Loucy (cell line): ENCODE data around the gene LYRM4.

Source experiments
- H2AFZ ChIP-seq: fragments of 200-600 bp; sonication (generic); 2 replicates; pipeline ENCODE4 v1.6.0; 2016; ENCODE audit warnings: antibody characterized with exemption, mild to moderate bottlenecking, low read length, moderate library complexity
- H3F3A ChIP-seq: fragments of 200-600 bp; 2 replicates; pipeline ENCODE4 v1.6.0; 2016; ENCODE audit warnings: antibody characterized with exemption, low read depth, mild to moderate bottlenecking
- H3K27me3 ChIP-seq: fragments of 200-600 bp; sonication (generic); 2 replicates; pipeline ENCODE4 v1.6.1; 2014; ENCODE audit warnings: low read length, mild to moderate bottlenecking; ENCODE audit not compliant: insufficient read depth, poor library complexity, severe bottlenecking
- H3K36me3 ChIP-seq: fragments of 200-600 bp; sonication (generic); 2 replicates; pipeline ENCODE4 v1.6.1; 2016; ENCODE audit warnings: low read length; ENCODE audit not compliant: insufficient read depth
- H3K4me1 ChIP-seq: fragments of 200-600 bp; sonication (generic); 2 replicates; pipeline ENCODE4 v1.5.1; 2014; ENCODE audit warnings: low read length, mild to moderate bottlenecking; ENCODE audit not compliant: insufficient read depth, poor library complexity, severe bottlenecking
- H3K4me2 ChIP-seq: fragments of 200-600 bp; sonication (generic); 2 replicates; pipeline ENCODE4 v1.6.0; 2014; ENCODE audit warnings: antibody characterized with exemption, low read length, low read depth, mild to moderate bottlenecking; ENCODE audit not compliant: poor library complexity, severe bottlenecking
- H3K4me3 ChIP-seq: fragments of 200-600 bp; sonication (generic); 2 replicates; pipeline ENCODE4 v1.5.1; 2014; ENCODE audit warnings: low read length, mild to moderate bottlenecking, mixed read lengths; ENCODE audit not compliant: poor library complexity, severe bottlenecking
- H3K79me2 ChIP-seq: fragments of 200-600 bp; sonication (generic); 2 replicates; pipeline ENCODE4 v1.6.1; 2014; ENCODE audit warnings: low read length; ENCODE audit not compliant: insufficient read depth
- H3K9ac ChIP-seq: fragments of 200-600 bp; sonication (generic); 2 replicates; pipeline ENCODE4 v1.6.0; 2014; ENCODE audit warnings: mild to moderate bottlenecking, low read depth, low read length, moderate library complexity; ENCODE audit not compliant: poor library complexity, severe bottlenecking
- H3K9me2 ChIP-seq: fragments of 200-600 bp; sonication (generic); replicated peaks from 2 replicates; pipeline ENCODE4 v1.6.1; 2016; ENCODE audit warnings: low read depth, low read length, mixed read lengths
- H3K9me3 ChIP-seq: fragments of 200-600 bp; sonication (generic); 2 replicates; pipeline ENCODE4 v1.6.1; 2014; ENCODE audit warnings: mild to moderate bottlenecking, antibody characterized with exemption, low read length, low read depth; ENCODE audit not compliant: insufficient read depth
- H4K20me1 ChIP-seq: fragments of 200-600 bp; sonication (generic); 2 replicates; pipeline ENCODE4 v1.6.0; 2014; ENCODE audit warnings: antibody characterized with exemption, low read length, mild to moderate bottlenecking; ENCODE audit not compliant: insufficient read depth, poor library complexity, severe bottlenecking
- CTCF ChIP-seq: fragments of 200-600 bp; sonication (generic); conservative IDR thresholded peaks from 2 replicates; pipeline ENCODE4 v1.5.1; 2014; ENCODE audit warnings: mild to moderate bottlenecking, antibody characterized with exemption, low read length
- EZH2phosphoT487 ChIP-seq: fragments of 200-600 bp; IDR thresholded peaks from 2 replicates; pipeline ENCODE4 v1.6.1; 2018; ENCODE audit warnings: antibody characterized with exemption, mild to moderate bottlenecking, moderate library complexity, borderline replicate concordance

LYRM4 gene

GRCh38 chr6:5158180-5158579 lies 102.6 kb downstream of the LYRM4 start:
- no peaks in the 10 kb centered on the region for H3F3A ChIP-seq
- no peak overlapping the region for H3K4me2 ChIP-seq
- H3K79me2 ChIP-seq = no peaks in the 10 kb centered on the region
- no peaks in the 10 kb centered on the region for H3K36me3 ChIP-seq
- H2AFZ ChIP-seq = no peak overlapping the region
- no peaks in the 10 kb centered on the region for H3K9me2 ChIP-seq
- no peaks in the 10 kb centered on the region for H3K27me3 ChIP-seq
- no peak overlapping the region for H3K9ac ChIP-seq
- H3K9me3 ChIP-seq = no peaks in the 10 kb centered on the region
- peaks cover 9% of the 10 kb centered on the region for H3K4me1 ChIP-seq
- TF ChIP-seq EZH2phosphoT487 (no peak), CTCF (no peak)
- no peaks in the 10 kb centered on the region for H4K20me1 ChIP-seq
- H3K4me3 ChIP-seq = no peak overlapping the region

- H3K4me3 ChIP-seq = no peak overlapping the region
- peaks cover 9% of the 10 kb centered on the region for H3K4me1 ChIP-seq
- no peak overlapping the region for H3K4me2 ChIP-seq
- H3F3A ChIP-seq = no peaks in the 10 kb centered on the region
- H3K9ac ChIP-seq = no peak overlapping the region
- H3K27me3 ChIP-seq = no peaks in the 10 kb centered on the region
- H2AFZ ChIP-seq = no peak overlapping the region
- H3K9me2 ChIP-seq = no peaks in the 10 kb centered on the region
- H3K36me3 ChIP-seq = no peaks in the 10 kb centered on the region
- H4K20me1 ChIP-seq = no peaks in the 10 kb centered on the region
- H3K79me2 ChIP-seq = no peaks in the 10 kb centered on the region
- H3K9me3 ChIP-seq = no peaks in the 10 kb centered on the region
- TF ChIP-seq CTCF = no peak
- no peak for TF ChIP-seq EZH2phosphoT487
Measured at GRCh38 chr6:5157621-5158138, 103.1 kb downstream of the LYRM4 start.

DNA sequence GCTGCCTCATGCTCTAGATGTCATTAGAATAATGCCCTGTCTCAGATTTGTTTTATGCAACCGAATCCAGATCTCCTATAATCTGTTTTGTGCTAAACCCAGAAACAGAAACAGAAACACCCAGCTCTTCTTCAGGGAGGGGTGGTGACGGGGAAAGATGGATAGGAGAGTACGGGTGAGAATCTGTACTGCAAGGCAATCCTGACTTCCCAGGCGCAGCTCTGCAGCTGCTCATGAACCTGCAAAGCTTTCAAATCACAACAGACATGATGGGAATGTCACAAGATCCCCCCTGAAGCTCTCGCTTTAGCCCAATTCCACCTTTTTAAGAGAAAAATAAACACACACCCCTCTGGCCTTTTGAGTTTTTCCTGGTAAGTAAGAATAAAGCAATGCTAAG lies 104.1 kb downstream of the LYRM4 start:
- Histone ChIP-seq H3K79me2 (no peaks in the 10 kb centered on the region), H2AFZ (no peak overlapping the region), H3F3A (no peaks in the 10 kb centered on the region), H3K36me3 (no peaks in the 10 kb centered on the region), H3K4me2 (no peak overlapping the region), H3K9me2 (no peaks in the 10 kb centered on the region), H4K20me1 (no peaks in the 10 kb centered on the region), H3K9me3 (no peaks in the 10 kb centered on the region), H3K4me3 (no peak overlapping the region), H3K27me3 (no peaks in the 10 kb centered on the region), H3K4me1 (peaks cover 9% of the 10 kb centered on the region), H3K9ac (no peak overlapping the region)
- no peak for TF ChIP-seq CTCF
- no peak for TF ChIP-seq EZH2phosphoT487
